Activated CD8-positive, alpha-beta memory T cell treated with anti-CD3 and anti-CD28 coated beads for 36 hours (primary cell): ENCODE results near the gene STYK1. TPM values are rescaled to one million over a fixed set of nuclear protein-coding genes. Genes with fewer than 3 reads are reported as not detected.
"Not testable (repeated sequence)": the region's sequence is repeated elsewhere in the genome, so short reads cannot be mapped to it uniquely, and the experiment has no call there.

Experiments
- CTCF ChIA-PET: fragments of 350-600 bp; sonication (Branson Sonifier 250); formaldehyde crosslinking; loops from one replicate; lab custom pipeline; 2021; ENCODE audit warnings: antibody characterized with exemption; lab: Charles Lee
- POLR2A ChIA-PET: fragments of 350-600 bp; sonication (Branson Sonifier 250); formaldehyde crosslinking; loops from one replicate; lab custom pipeline; 2021; ENCODE audit warnings: antibody characterized with exemption; lab: Charles Lee
- total RNA-seq, 2 experiments: library from RNA; stranded (reverse); gene quantifications; one replicate each; pipeline ENCODE4 v1.2.3, GENCODE V29; 2021

STYK1 gene
- total RNA-seq, 2 experiments from 2014 or later = 1.0 to 1.2 TPM

- ChIA-PET CTCF (no interaction called here), POLR2A (no interaction called here)
Measured at GRCh38 chr12:10600988-10601387, 72.9 kb downstream of the STYK1 start.

GRCh38 chr12:10595881-10596280 is 78.0 kb downstream of the STYK1 start:
- CTCF ChIA-PET = no interaction called here
- POLR2A ChIA-PET = no interaction called here

GRCh38 chr12:10590966-10591365 is 82.9 kb downstream of the STYK1 start:
- ChIA-PET CTCF (no interaction called here), POLR2A (no interaction called here)

- POLR2A ChIA-PET = interaction anchor here (0.7 kb wide), 1 partner anchor 8 kb away, joined by 3 read pairs; no protein-coding TSS in a partner anchor
- CTCF ChIA-PET = no interaction called here
Measured at GRCh38 chr12:10584415-10584814, 89.4 kb downstream of the STYK1 start.

GRCh38 chr12:10582704-10583103 is 91.1 kb downstream of the STYK1 start:
- ChIA-PET POLR2A (no interaction called here), CTCF (no interaction called here)

- POLR2A ChIA-PET, CTCF ChIA-PET: not testable (repeated sequence)
Measured at GRCh38 chr12:10582133-10582532, 91.7 kb downstream of the STYK1 start.

- ChIA-PET CTCF (no interaction called here), POLR2A (no interaction called here)
Measured at GRCh38 chr12:10574307-10574706, 99.5 kb downstream of the STYK1 start.

- POLR2A ChIA-PET, CTCF ChIA-PET: not testable (repeated sequence)
Measured at GRCh38 chr12:10572021-10572490, 101.8 kb downstream of the STYK1 start.

GRCh38 chr12:10571141-10571540 is 102.7 kb downstream of the STYK1 start:
- ChIA-PET POLR2A (no interaction called here), CTCF (no interaction called here)

Other genes with a start within 250 kb of the STYK1 start
- gene KLRC2, start 238.0 kb downstream of the STYK1 start, total RNA-seq = 1 to 10 TPM; 6.3 to 7.5 TPM
- gene KLRC1, start 220.7 kb downstream of the STYK1 start, total RNA-seq = 10 to 100 TPM; 18.4 to 20.5 TPM
- gene EIF2S3B, start 168.2 kb downstream of the STYK1 start, total RNA-seq = 1 to 10 TPM; 1.5 to 1.9 TPM
- 100 to 1,000 TPM; 132 to 134 TPM for gene MAGOHB, start 60.4 kb downstream of the STYK1 start, total RNA-seq
- gene YBX3, start 49.3 kb upstream of the STYK1 start, total RNA-seq = 100 to 1,000 TPM; 278 to 283 TPM
- not detected for gene TAS2R7, start 128.6 kb upstream of the STYK1 start, total RNA-seq
- not detected for gene TAS2R8, start 133.2 kb upstream of the STYK1 start, total RNA-seq
- not detected for gene TAS2R9, start 136.1 kb upstream of the STYK1 start, total RNA-seq
- gene TAS2R10, start 152.3 kb upstream of the STYK1 start, total RNA-seq = under 1 TPM in 1 of 2 experiments, not detected in 1; 0.36 TPM
- 1 to 10 TPM in 1 of 2 experiments, under 1 TPM in 1; 0.80 to 1.0 TPM for gene PRR4, start 175.4 kb upstream of the STYK1 start, total RNA-seq
- gene PRH1, start 210.2 kb upstream of the STYK1 start, total RNA-seq = 1 to 10 TPM; 6.0 to 9.3 TPM
- gene TAS2R13, start 235.5 kb upstream of the STYK1 start, total RNA-seq = under 1 TPM; 0.10 to 0.21 TPM